HFFc6 (cell line): Measurements from ENCODE around the gene NUMB. TPM values are rescaled to one million over a fixed set of nuclear protein-coding genes. Genes with fewer than 3 reads are reported as not detected.

Source experiments
- DNase-seq: peaks from one replicate; pipeline ENCODE4 v3.0.0-alpha.2; 2018
- H3K27ac Mint-ChIP-seq: 2 replicates; pipeline ENCODE4 v1.8.0; 2020; ENCODE audit warnings: mild to moderate bottlenecking, mixed read lengths
- H3K27me3 Mint-ChIP-seq: 2 replicates; pipeline ENCODE4 v1.8.0; 2021; ENCODE audit warnings: mild to moderate bottlenecking, moderate library complexity, mixed read lengths; ENCODE audit not compliant: insufficient read depth
- H3K36me3 Mint-ChIP-seq: 2 replicates; pipeline ENCODE4 v1.8.0; 2021; ENCODE audit warnings: low read depth, mixed read lengths
- H3K4me1 Mint-ChIP-seq: 2 replicates; pipeline ENCODE4 v1.8.0; 2020; ENCODE audit warnings: low read depth, mixed read lengths
- H3K4me3 Mint-ChIP-seq: 2 replicates; pipeline ENCODE4 v1.8.0; 2020; ENCODE audit warnings: mild to moderate bottlenecking, moderate library complexity, mixed read lengths
- H3K9me3 Mint-ChIP-seq: 2 replicates; pipeline ENCODE4 v1.8.0; 2020; ENCODE audit warnings: mild to moderate bottlenecking, mixed read lengths
- long read RNA-seq: library from polyadenylated mRNA; unstranded; transcript quantifications from one replicate; pipeline ENCODE4 v2.0.0, GENCODE V29; 2019
- total RNA-seq, 6 experiments: library from RNA; stranded (reverse); fragmentation: NEBNext Ultra II Directional; extraction: Animal tissue kit (Norgen Biotek cat#: 25700); gene quantifications; 2 replicates in 1 of 6; 3 replicates in 5 of 6; pipeline ENCODE4 v1.2.3, GENCODE V29; 2021
- TF ChIP-seq, protein P1 (sequence below): fragments of 200-600 bp; sonication (generic); IDR thresholded peaks from 2 replicates; pipeline ENCODE4 v1.5.0; 2021; ENCODE audit warnings: antibody characterized with exemption, mild to moderate bottlenecking

Gene NUMB
- total RNA-seq, result 10 to 100 TPM; 60.1 to 80.8 (median 71.4) TPM
- long read RNA-seq, transcript NUMB-211 (11 exons, 3,607 nt), result major isoform, 5 of 36 reads
- long read RNA-seq, transcript NUMB-215 (12 exons, 3,037 nt), result major isoform, 5 of 36 reads
- long read RNA-seq, partial matches to known transcripts, result 1 of 36 reads
- long read RNA-seq, other reads (novel, unspliced or antisense), result 23 of 36 reads

GRCh38 chr14:73458183-73458976 lies at the start of gene NUMB:
Gene NUMB, minus strand, starts transcription at chr14:73458546. Its CDS starts 102,795 bp downstream, at chr14:73355751.
- Mint-ChIP-seq H3K4me3 (peak within 1 kb of the TSS; percentile 93), H3K36me3 (peaks cover 5% of the 10 kb centered on the region; the same call in 1 of the 2 replicates), H3K27ac (peak within 1 kb of the TSS; percentile 97), H3K27me3 (no peaks in the 10 kb centered on the region), H3K4me1 (peaks cover 77% of the 10 kb centered on the region), H3K9me3 (no peaks in the 10 kb centered on the region)
- TF ChIP-seq, protein P1, sequence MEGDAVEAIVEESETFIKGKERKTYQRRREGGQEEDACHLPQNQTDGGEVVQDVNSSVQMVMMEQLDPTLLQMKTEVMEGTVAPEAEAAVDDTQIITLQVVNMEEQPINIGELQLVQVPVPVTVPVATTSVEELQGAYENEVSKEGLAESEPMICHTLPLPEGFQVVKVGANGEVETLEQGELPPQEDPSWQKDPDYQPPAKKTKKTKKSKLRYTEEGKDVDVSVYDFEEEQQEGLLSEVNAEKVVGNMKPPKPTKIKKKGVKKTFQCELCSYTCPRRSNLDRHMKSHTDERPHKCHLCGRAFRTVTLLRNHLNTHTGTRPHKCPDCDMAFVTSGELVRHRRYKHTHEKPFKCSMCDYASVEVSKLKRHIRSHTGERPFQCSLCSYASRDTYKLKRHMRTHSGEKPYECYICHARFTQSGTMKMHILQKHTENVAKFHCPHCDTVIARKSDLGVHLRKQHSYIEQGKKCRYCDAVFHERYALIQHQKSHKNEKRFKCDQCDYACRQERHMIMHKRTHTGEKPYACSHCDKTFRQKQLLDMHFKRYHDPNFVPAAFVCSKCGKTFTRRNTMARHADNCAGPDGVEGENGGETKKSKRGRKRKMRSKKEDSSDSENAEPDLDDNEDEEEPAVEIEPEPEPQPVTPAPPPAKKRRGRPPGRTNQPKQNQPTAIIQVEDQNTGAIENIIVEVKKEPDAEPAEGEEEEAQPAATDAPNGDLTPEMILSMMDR, result no peak; the same call in 1 of the 2 replicates
- peak; percentile 100 for DNase-seq

DNA sequence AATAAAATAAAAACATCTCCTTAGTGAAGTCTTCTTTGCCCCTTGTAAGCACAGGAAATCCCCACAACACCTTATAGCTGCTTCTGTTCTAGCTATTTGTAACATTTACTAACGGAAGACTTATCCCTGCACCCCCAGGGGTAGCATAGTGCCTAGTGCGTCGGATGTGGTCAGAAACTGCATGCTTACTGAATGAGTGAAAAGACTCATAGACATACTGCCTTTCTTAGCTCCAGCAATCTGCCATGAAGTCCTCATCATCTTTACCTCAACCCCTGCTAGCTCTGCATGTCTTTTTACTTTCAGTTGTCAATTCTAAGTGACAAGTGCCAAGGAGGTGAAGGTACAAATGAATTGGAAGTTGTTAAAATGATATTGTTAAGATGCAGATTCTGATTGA lies 45.3 kb upstream of the NUMB start:
- Mint-ChIP-seq H3K9me3 (no peaks in the 10 kb centered on the region), H3K4me3 (no peak overlapping the region), H3K4me1 (peaks cover 12% of the 10 kb centered on the region), H3K27ac (no peak overlapping the region), H3K36me3 (no peaks in the 10 kb centered on the region), H3K27me3 (peaks cover 2% of the 10 kb centered on the region; the same call in 1 of the 2 replicates)
- peak; percentile 15 for DNase-seq
- TF ChIP-seq, protein P1, result no peak

- Mint-ChIP-seq H3K4me1 (peaks cover 12% of the 10 kb centered on the region), H3K9me3 (no peaks in the 10 kb centered on the region), H3K27me3 (peaks cover 2% of the 10 kb centered on the region; the same call in 1 of the 2 replicates), H3K4me3 (no peak overlapping the region), H3K27ac (no peak overlapping the region), H3K36me3 (no peaks in the 10 kb centered on the region)
- TF ChIP-seq, protein P1, result no peak
- no peak for DNase-seq
Measured at GRCh38 chr14:73502017-73502619, 43.8 kb upstream of the NUMB start.

DNA sequence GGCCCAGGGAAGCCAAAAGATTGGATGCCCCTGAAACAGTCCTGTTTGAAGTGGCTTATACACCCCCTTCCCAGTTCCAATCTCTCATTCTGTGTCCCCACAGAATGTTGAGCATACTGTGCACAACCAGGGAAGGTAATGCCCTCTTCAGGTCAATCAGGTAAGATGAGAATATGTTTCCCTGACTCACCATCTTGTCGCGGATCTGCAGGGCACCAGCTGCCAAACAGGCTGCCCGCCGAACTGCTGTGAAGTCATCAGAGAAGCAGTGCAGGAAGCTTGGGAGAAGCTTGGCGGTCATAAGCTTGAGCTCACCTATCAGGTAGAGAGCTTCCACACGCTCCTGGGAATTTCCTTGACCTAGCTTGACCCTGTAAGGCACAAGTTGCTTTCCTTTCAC lies 42.0 kb upstream of the NUMB start:
- TF ChIP-seq, protein P1, result no peak
- Mint-ChIP-seq H3K27ac (no peak overlapping the region), H3K4me3 (no peak overlapping the region), H3K4me1 (peaks cover 12% of the 10 kb centered on the region), H3K27me3 (peaks cover 2% of the 10 kb centered on the region; the same call in 1 of the 2 replicates), H3K36me3 (0 out of 2 replicates have a peak, but pooled peaks cover 3% of the 10 kb centered on the region), H3K9me3 (no peaks in the 10 kb centered on the region)
- no peak for DNase-seq

DNA sequence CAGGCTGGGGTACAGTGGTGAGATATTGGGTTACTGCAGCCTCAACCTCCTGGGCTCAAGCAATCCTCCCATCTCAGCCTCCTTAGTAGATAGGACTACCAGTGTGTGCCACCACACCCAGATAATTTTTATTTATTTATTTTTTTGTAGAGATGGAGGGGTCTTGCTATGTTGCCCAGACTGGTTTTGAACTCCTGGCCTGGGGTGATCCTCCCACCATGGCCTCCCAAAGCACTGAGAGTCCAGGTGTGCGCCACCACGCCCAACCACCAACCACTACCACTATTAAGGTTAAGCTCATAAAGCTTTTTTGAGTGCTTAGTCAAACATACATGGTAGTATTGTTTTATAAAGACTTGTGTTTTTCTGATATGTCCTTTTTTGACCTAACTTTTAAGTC lies 36.2 kb upstream of the NUMB start:
- Mint-ChIP-seq H3K9me3 (no peaks in the 10 kb centered on the region), H3K27me3 (no peaks in the 10 kb centered on the region), H3K27ac (no peak overlapping the region), H3K36me3 (peaks cover 12% of the 10 kb centered on the region), H3K4me1 (peaks cover 31% of the 10 kb centered on the region), H3K4me3 (no peak overlapping the region)
- TF ChIP-seq, protein P1, result no peak
- DNase-seq, result no peak
